ENCODE measurements around the gene ORC5. TPM values are rescaled to one million over a fixed set of nuclear protein-coding genes. Genes with fewer than 3 reads are reported as not detected.

The ORC5 gene
- polyA plus RNA-seq, 1 experiment: 16.8 TPM

DNA sequence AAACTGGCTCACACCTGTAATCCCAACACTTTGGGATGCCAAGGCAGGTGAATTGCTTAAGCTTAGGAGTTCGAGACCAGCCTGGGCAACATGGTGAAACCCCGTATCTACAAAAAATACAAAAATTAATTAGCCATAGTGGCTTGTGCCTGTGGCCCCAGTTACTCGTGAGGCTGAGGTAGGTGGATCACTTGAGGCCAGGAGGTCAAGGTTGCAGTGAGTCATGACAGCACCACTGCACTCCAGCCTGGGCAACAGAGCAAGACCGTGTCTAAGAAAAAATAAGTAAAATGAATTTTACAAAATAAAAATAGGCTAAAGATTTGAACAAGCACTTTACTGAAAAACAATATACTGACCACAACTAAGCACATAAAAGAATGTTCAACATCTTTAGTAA, 9.8 kb upstream of the ORC5 start:
- POLR2A ChIA-PET: no interaction called here
- TF ChIP-seq, protein P1, sequence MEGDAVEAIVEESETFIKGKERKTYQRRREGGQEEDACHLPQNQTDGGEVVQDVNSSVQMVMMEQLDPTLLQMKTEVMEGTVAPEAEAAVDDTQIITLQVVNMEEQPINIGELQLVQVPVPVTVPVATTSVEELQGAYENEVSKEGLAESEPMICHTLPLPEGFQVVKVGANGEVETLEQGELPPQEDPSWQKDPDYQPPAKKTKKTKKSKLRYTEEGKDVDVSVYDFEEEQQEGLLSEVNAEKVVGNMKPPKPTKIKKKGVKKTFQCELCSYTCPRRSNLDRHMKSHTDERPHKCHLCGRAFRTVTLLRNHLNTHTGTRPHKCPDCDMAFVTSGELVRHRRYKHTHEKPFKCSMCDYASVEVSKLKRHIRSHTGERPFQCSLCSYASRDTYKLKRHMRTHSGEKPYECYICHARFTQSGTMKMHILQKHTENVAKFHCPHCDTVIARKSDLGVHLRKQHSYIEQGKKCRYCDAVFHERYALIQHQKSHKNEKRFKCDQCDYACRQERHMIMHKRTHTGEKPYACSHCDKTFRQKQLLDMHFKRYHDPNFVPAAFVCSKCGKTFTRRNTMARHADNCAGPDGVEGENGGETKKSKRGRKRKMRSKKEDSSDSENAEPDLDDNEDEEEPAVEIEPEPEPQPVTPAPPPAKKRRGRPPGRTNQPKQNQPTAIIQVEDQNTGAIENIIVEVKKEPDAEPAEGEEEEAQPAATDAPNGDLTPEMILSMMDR (IDR thresholded peaks at IDR 0.05; ENCODE audit: insufficient read depth, low read depth, low read length): no peak
- no peak for DNase-seq (ENCODE audit: low read depth)
- Histone ChIP-seq H3K4me3 (ENCODE audit: low read depth, low read length) (no peak overlapping the region), H3K27me3 (ENCODE audit: control insufficient read depth, insufficient read depth, low read length) (no peaks in the 10 kb centered on the region), H3K36me3 (ENCODE audit: control insufficient read depth, insufficient read depth, low read length) (no peaks in the 10 kb centered on the region)
- CTCF ChIA-PET: no interaction called here

DNA sequence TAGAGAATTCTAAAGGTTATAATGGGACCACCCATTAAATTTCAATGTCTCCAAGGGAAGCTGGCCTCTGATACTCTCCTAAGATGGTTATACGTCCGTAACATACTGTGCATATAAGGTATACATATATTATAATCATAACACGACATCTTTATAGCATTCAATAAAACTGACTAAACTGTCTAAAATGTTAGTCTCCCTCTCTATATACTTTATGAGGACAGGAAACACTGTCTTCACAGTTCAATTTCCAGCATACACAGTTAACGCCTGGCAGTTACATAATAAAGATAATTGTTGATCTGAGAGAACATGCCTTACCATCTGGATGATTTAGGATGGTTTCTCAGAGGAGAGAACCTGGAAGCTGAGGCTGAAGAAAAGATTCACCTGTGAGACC, 1.2 kb upstream of the ORC5 start:
- Histone ChIP-seq H3K27me3 (ENCODE audit: control insufficient read depth, insufficient read depth, low read length) (no peaks in the 10 kb centered on the region), H3K4me3 (ENCODE audit: low read depth, low read length) (no peak overlapping the region), H3K36me3 (ENCODE audit: control insufficient read depth, insufficient read depth, low read length) (no peaks in the 10 kb centered on the region)
- no peak for DNase-seq (ENCODE audit: low read depth)
- ChIA-PET CTCF (interaction anchor here (1.3 kb wide), 1 partner anchor 59 kb away, joined by 6 read pairs; no protein-coding TSS in a partner anchor), POLR2A (no interaction called here)
- TF ChIP-seq, protein P1 (IDR thresholded peaks at IDR 0.05; ENCODE audit: insufficient read depth, low read depth, low read length): no peak

DNA sequence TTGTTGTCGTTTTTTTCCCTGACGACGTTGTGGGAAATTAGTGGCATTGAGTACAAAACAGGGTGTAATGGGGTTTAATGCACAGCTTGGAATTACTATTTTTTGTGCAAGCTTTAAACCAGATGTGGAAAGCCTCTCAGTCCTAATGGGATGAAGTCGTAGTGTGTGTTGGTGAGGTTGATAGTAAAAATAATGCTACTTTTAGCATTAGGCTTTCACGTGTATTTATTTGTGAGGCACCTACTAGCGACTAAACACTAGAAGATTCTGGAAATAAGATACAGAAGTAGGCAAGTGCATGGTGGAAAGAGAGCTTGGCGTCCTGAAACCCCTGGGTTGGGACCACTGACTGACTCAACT, 588 bp upstream of the ORC5 start:
- peak overlapping the region; percentile 98 for H3K4me3 ChIP-seq (ENCODE audit: low read depth, low read length)
- CTCF ChIA-PET: interaction anchor here (1.3 to 1.5 kb wide), 2 partner anchors 16 to 60 kb away, joined by 4 to 6 read pairs; no protein-coding TSS in a partner anchor
- TF ChIP-seq, protein P1 (IDR thresholded peaks at IDR 0.05; ENCODE audit: insufficient read depth, low read depth, low read length): no peak
- DNase-seq (ENCODE audit: low read depth): no peak
- H3K27me3 ChIP-seq (ENCODE audit: control insufficient read depth, insufficient read depth, low read length): no peaks in the 10 kb centered on the region
- H3K36me3 ChIP-seq (ENCODE audit: control insufficient read depth, insufficient read depth, low read length): 0 out of 2 replicates have a peak, but pooled peaks cover under 1% of the 10 kb centered on the region
- POLR2A ChIA-PET: interaction anchor here (0.6 kb wide), 1 partner anchor 25 kb away, joined by 3 read pairs; no protein-coding TSS in a partner anchor

DNA sequence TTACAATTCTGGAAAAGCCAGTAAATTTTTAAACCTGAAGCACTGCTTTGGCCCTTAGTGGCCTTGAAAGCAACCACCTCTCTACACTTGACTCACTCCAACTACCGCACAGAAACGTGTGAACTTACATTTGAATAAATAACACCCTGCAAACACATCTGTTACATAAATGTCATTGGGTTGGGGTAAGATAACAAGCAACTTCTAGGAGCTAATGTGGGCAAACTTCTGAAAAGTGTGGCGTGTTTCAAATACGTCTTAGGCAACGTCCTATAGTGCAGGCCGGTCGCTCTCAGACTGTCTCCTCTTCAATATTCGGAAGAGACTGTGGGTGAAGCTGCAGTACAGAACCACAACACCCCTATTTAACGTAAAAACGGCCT, 474 bp downstream of the ORC5 start:
- ChIA-PET POLR2A (no interaction called here), CTCF (interaction anchor here (0.8 to 1.5 kb wide), 2 partner anchors 17 to 60 kb away, joined by 3 to 4 read pairs; no protein-coding TSS in a partner anchor)
- Histone ChIP-seq H3K4me3 (ENCODE audit: low read depth, low read length) (peak overlapping the region; percentile 98), H3K27me3 (ENCODE audit: control insufficient read depth, insufficient read depth, low read length) (no peaks in the 10 kb centered on the region), H3K36me3 (ENCODE audit: control insufficient read depth, insufficient read depth, low read length) (peaks cover 5% of the 10 kb centered on the region; the same call in 1 of the 2 replicates)
- no peak for DNase-seq (ENCODE audit: low read depth)
- TF ChIP-seq, protein P1 (IDR thresholded peaks at IDR 0.05; ENCODE audit: insufficient read depth, low read depth, low read length): no peak

DNA sequence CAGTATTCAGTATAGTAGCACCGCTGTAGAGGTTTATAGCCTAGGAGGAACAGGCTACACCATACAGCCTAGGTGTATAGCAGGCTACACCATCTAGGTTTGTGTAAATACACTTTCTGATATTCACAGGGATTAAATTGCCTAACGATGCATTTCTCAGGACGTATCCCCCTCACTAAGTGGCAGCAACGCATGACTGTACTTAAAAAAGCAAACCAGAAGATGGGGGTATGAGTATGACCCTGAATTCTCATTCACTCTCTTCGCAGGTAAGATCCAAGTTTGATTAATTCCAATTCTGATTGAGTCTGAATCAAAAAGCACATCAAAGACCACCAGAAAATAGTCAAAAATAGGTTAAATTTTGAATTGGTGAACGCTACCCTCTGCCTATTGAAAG, 972 bp downstream of the ORC5 start:
- TF ChIP-seq, protein P1 (IDR thresholded peaks at IDR 0.05; ENCODE audit: insufficient read depth, low read depth, low read length): no peak
- ChIA-PET POLR2A (no interaction called here), CTCF (no interaction called here)
- H3K4me3 ChIP-seq (ENCODE audit: low read depth, low read length): peak overlapping the region; percentile 98
- peaks cover 5% of the 10 kb centered on the region; the same call in 1 of the 2 replicates for H3K36me3 ChIP-seq (ENCODE audit: control insufficient read depth, insufficient read depth, low read length)
- no peaks in the 10 kb centered on the region for H3K27me3 ChIP-seq (ENCODE audit: control insufficient read depth, insufficient read depth, low read length)
- no peak for DNase-seq (ENCODE audit: low read depth)

All from BJ (cell line).